T-helper 17 cell (primary cell): ENCODE results near the gene FAM24B. TPM values are rescaled to one million over a fixed set of nuclear protein-coding genes. Genes with fewer than 3 reads are reported as not detected.
A peak's percentile ranks its signal among the peaks of the same experiment; 100 is the strongest.

Source experiments
- ATAC-seq: fragments of 150-1000 bp; cut with Tn5 transposase; 2 replicates; pipeline ENCODE4 v1.10.0; 2021; ENCODE audit warnings: mild to moderate bottlenecking, moderate library complexity
- DNase-seq, 3 donors: peaks; one replicate each; pipeline versions ENCODE4 v3.0.0 to v3.0.0-alpha.2; 2020 to 2021
- H3K9me3 ChIP-seq: one replicate; pipeline ENCODE4 v1.7.0; 2013; ENCODE audit warnings: low read length, mild to moderate bottlenecking; ENCODE audit not compliant: control insufficient read depth, poor library complexity, severe bottlenecking
- H3K27ac Mint-ChIP-seq: one replicate; pipeline ENCODE4 v1.8.0; 2022; ENCODE audit warnings: mild to moderate bottlenecking, moderate library complexity, mixed read lengths
- H3K27me3 Mint-ChIP-seq: one replicate; pipeline ENCODE4 v1.8.0; 2022; ENCODE audit warnings: mixed read lengths
- H3K36me3 Mint-ChIP-seq: one replicate; pipeline ENCODE4 v1.8.0; 2022; ENCODE audit warnings: low read depth, mixed read lengths
- H3K4me1 Mint-ChIP-seq: one replicate; pipeline ENCODE4 v1.8.0; 2022; ENCODE audit warnings: mild to moderate bottlenecking, mixed read lengths
- H3K4me3 Mint-ChIP-seq: one replicate; pipeline ENCODE4 v1.8.0; 2022; ENCODE audit warnings: mild to moderate bottlenecking, moderate library complexity, mixed read lengths
- total RNA-seq, 4 donors: library from RNA in 2 of 4; stranded (reverse) in 2 of 4; gene quantifications; one replicate each; pipeline ENCODE4 v1.2.3 and lab custom pipeline; 2022 to 2026

The FAM24B gene
- total RNA-seq, 2 donors from 2014 or later, result 9.0 to 10.7 TPM

GRCh38 chr10:122852261-122852660, 27.1 kb downstream of the FAM24B start:
- Mint-ChIP-seq H3K36me3 (peaks cover 7% of the 10 kb centered on the region), H3K27me3 (no peaks in the 10 kb centered on the region), H3K4me1 (peaks cover 12% of the 10 kb centered on the region), H3K27ac (no peak overlapping the region), H3K4me3 (no peak overlapping the region)
- ATAC-seq, result no peak
- no peak for DNase-seq
- H3K9me3 ChIP-seq, result no peaks in the 10 kb centered on the region

- Mint-ChIP-seq H3K27me3 (no peaks in the 10 kb centered on the region), H3K36me3 (peaks cover 10% of the 10 kb centered on the region), H3K27ac (no peak overlapping the region), H3K4me3 (no peak overlapping the region), H3K4me1 (peaks cover 6% of the 10 kb centered on the region)
- no peak for ATAC-seq
- no peaks in the 10 kb centered on the region for H3K9me3 ChIP-seq
- no peak for DNase-seq
Measured at GRCh38 chr10:122850705-122851640, 28.4 kb downstream of the FAM24B start.

GRCh38 chr10:122849900-122850605, 29.3 kb downstream of the FAM24B start:
- peak overlapping the region; percentile 32 for H3K27ac Mint-ChIP-seq
- peaks cover 10% of the 10 kb centered on the region for H3K36me3 Mint-ChIP-seq
- H3K27me3 Mint-ChIP-seq, result no peaks in the 10 kb centered on the region
- DNase-seq, result no peak
- no peaks in the 10 kb centered on the region for H3K4me1 Mint-ChIP-seq
- no peak for ATAC-seq
- no peaks in the 10 kb centered on the region for H3K9me3 ChIP-seq
- H3K4me3 Mint-ChIP-seq, result no peak overlapping the region

- H3K36me3 Mint-ChIP-seq, result peaks cover 7% of the 10 kb centered on the region
- no peak for DNase-seq
- H3K4me1 Mint-ChIP-seq, result no peaks in the 10 kb centered on the region
Measured at GRCh38 chr10:122849090-122849489, 30.3 kb downstream of the FAM24B start.

DNA sequence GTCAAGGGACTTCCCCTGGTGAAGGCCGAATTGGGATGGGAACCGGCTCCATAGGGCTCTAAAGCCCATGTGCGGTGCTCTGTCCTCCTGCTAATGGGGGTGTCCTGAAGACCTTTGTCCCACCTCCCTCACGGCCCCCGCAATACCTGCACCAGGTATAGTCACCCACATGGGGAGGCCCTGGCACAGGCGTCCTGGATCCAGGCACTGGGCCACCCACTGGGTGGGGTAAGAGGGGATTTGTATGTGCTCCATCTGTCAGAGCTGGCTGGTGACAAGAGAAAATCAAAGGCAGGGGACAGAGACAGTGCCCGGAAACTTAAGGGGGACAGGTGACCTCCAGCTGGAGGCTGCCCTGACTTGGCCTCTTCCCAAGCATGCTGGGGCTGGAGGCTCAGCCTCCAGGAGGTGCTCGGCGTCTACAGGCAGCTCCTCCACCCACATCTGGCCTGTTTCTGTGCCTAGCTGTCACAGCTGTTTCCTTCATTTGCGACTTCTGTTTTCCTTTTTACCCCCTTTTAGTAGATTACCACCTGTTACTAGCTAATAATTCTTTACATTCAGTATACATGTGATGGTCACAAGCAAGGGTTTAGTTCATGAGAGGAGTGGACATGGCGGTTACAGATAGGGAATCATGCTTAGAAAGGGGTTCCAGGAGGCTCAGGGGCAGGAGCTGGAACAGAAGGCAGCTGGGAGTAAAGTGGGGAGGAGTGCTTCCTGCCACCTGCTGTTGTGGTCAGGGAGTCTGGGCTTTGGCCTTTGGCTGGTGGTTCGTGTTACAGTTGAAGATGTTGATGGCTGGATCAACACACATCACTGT, 31.4 kb downstream of the FAM24B start:
- H3K4me1 Mint-ChIP-seq, result no peaks in the 10 kb centered on the region
- H3K9me3 ChIP-seq, result no peaks in the 10 kb centered on the region
- no peak overlapping the region for H3K4me3 Mint-ChIP-seq
- DNase-seq, result no peak
- H3K27me3 Mint-ChIP-seq, result no peaks in the 10 kb centered on the region
- H3K36me3 Mint-ChIP-seq, result peaks cover 3% of the 10 kb centered on the region
- no peak overlapping the region for H3K27ac Mint-ChIP-seq
- ATAC-seq, result no peak

More at GRCh38 chr10:122849090-122849489, 30.3 kb downstream of the FAM24B start:
- H3K4me3 Mint-ChIP-seq, result no peak overlapping the region
- no peaks in the 10 kb centered on the region for H3K27me3 Mint-ChIP-seq
- no peaks in the 10 kb centered on the region for H3K9me3 ChIP-seq
- ATAC-seq, result no peak
- H3K27ac Mint-ChIP-seq, result no peak overlapping the region

DNA sequence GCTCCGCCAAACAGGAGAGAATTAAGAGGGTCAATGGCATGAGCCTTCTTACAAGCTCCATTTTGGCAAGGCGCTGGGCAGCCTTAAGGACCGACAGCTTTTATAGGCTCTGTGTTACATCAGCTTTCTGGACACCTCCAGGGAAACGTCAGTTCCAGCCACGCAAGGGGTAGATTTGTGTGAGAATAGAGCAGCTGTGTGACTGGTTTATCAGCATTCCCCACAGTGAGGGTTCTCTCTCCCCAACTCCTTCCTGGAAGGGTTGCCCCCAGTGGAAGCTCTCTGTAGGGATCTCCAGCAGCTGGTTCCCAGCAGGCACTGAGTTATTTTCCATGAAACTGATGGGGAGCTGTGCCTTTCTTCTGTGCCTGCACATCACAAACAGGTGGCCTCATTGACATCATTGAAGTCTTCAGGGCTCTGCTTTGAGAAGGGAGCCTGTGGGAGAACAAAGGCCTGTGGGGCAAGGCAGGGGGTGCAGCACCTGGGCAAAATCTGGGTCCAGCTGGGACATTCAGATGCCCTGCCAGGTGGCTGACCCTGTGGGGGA, 33.5 kb downstream of the FAM24B start, which contains the start of gene CUZD1:
TSS of gene CUZD1 (minus strand) at position 75 of the 550 bp plus-strand sequence. CDS start at position 61, 14 bp downstream.
- no peaks in the 10 kb centered on the region for H3K4me1 Mint-ChIP-seq
- DNase-seq (no peak), ATAC-seq (no peak)
- no peaks in the 10 kb centered on the region for H3K27me3 Mint-ChIP-seq
- H3K27ac Mint-ChIP-seq, result no peak within 1 kb of the TSS
- H3K4me3 Mint-ChIP-seq, result no peak within 1 kb of the TSS
- H3K36me3 Mint-ChIP-seq, result peaks cover 5% of the 10 kb centered on the region
- H3K9me3 ChIP-seq, result no peaks in the 10 kb centered on the region

GRCh38 chr10:122844146-122844545, 35.2 kb downstream of the FAM24B start:
- no peaks in the 10 kb centered on the region for H3K27me3 Mint-ChIP-seq
- DNase-seq (no peak), ATAC-seq (no peak)
- no peak overlapping the region for H3K4me3 Mint-ChIP-seq
- H3K27ac Mint-ChIP-seq, result no peak overlapping the region
- H3K36me3 Mint-ChIP-seq, result peaks cover 7% of the 10 kb centered on the region
- H3K4me1 Mint-ChIP-seq, result no peaks in the 10 kb centered on the region
- H3K9me3 ChIP-seq, result no peaks in the 10 kb centered on the region

GRCh38 chr10:122841569-122841968, 37.8 kb downstream of the FAM24B start:
- H3K36me3 Mint-ChIP-seq, result peaks cover 11% of the 10 kb centered on the region
- no peak for ATAC-seq
- H3K4me3 Mint-ChIP-seq, result no peak overlapping the region

GRCh38 chr10:122839505-122839904, 39.9 kb downstream of the FAM24B start:
- H3K9me3 ChIP-seq, result no peaks in the 10 kb centered on the region
- peaks cover 9% of the 10 kb centered on the region for H3K36me3 Mint-ChIP-seq
- ATAC-seq, result no peak
- no peak overlapping the region for H3K4me3 Mint-ChIP-seq
- no peaks in the 10 kb centered on the region for H3K4me1 Mint-ChIP-seq
- DNase-seq, result no peak
- H3K27ac Mint-ChIP-seq, result no peak overlapping the region
- no peaks in the 10 kb centered on the region for H3K27me3 Mint-ChIP-seq

More at GRCh38 chr10:122841569-122841968, 37.8 kb downstream of the FAM24B start:
- no peaks in the 10 kb centered on the region for H3K27me3 Mint-ChIP-seq
- H3K4me1 Mint-ChIP-seq, result no peaks in the 10 kb centered on the region
- no peak for DNase-seq
- H3K27ac Mint-ChIP-seq, result no peak overlapping the region
- no peaks in the 10 kb centered on the region for H3K9me3 ChIP-seq

DNA sequence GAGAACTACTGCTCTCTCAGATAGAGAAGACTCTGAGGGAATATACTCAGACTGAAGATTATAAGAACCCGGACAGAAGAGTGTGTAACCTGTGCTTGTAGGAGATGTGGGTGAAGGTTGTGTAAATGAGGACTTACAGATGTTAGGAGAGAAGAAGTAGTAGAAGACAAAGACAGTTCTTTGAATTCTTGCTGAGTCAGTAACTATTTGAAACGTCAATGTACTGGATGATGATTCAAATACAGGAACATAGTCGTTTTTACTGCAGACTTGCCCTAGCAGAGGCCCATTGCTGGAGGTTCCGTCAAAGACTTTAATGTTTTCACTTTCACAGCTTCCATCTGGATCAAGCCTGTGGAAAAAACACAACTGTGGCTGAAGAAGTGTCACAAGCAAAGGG, 40.5 kb downstream of the FAM24B start:
- H3K27me3 Mint-ChIP-seq, result no peaks in the 10 kb centered on the region
- no peaks in the 10 kb centered on the region for H3K9me3 ChIP-seq
- no peak overlapping the region for H3K4me3 Mint-ChIP-seq
- no peak overlapping the region for H3K27ac Mint-ChIP-seq
- no peak for DNase-seq
- no peak for ATAC-seq
- peaks cover 9% of the 10 kb centered on the region for H3K36me3 Mint-ChIP-seq
- H3K4me1 Mint-ChIP-seq, result no peaks in the 10 kb centered on the region

DNA sequence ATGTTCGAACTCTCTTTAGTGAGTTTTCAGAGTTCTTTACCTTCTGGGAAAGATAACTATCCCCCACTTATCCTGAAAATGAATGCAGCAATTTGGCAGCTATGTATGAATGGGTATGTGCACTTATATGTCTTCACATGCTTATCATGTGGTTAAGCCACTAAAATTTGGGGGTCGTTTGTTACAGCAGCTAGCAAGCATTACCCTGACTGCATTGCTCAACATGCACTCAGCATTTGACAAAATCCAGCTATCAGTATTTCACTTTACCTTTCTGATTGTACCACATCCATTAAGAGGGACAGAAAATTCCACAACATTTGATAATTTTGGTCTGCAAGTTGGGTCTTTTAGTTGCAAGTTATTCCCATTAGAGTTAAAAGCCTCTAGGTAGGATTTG, 43.5 kb downstream of the FAM24B start:
- Mint-ChIP-seq H3K4me3 (no peak overlapping the region), H3K4me1 (no peaks in the 10 kb centered on the region), H3K36me3 (peaks cover 11% of the 10 kb centered on the region), H3K27ac (no peak overlapping the region), H3K27me3 (no peaks in the 10 kb centered on the region)
- H3K9me3 ChIP-seq, result no peaks in the 10 kb centered on the region
- ATAC-seq, result no peak
- DNase-seq, result no peak

GRCh38 chr10:122830965-122831353, 48.4 kb downstream of the FAM24B start:
- peaks cover 5% of the 10 kb centered on the region for H3K36me3 Mint-ChIP-seq
- ATAC-seq, result no peak

More at GRCh38 chr10:122830965-122831353, 48.4 kb downstream of the FAM24B start:
- Mint-ChIP-seq H3K4me1 (no peaks in the 10 kb centered on the region), H3K27me3 (peaks cover 11% of the 10 kb centered on the region), H3K27ac (no peak overlapping the region), H3K4me3 (no peak overlapping the region)
- H3K9me3 ChIP-seq, result no peaks in the 10 kb centered on the region
- DNase-seq, result no peak
